Gastrocnemius medialis (tissue), 4 donors: ENCODE results near the gene OSBPL10. TPM values are rescaled to one million over a fixed set of nuclear protein-coding genes. Genes with fewer than 3 reads are reported as not detected.

ENCODE experiments used
- ATAC-seq, 2 donors: fragments of 150-250 bp; one replicate each; pipeline ENCODE4 v1.9.1; 2016
- DNase-seq, 2 donors: peaks; one replicate each; pipeline ENCODE4 v3.0.0-alpha.2; 2019
- H3K27ac ChIP-seq, 4 donors: fragments of 200-600 bp; sonication (generic); 1 replicate in 1 of 4; 2 replicates in 3 of 4; pipeline ENCODE4 v1.5.1; 2016 to 2018; ENCODE audit warnings: mild to moderate bottlenecking in 2 of 4, moderate library complexity in 1 of 4
- H3K27me3 ChIP-seq, 3 donors: fragments of 200-600 bp; sonication (generic) in 2 of 3; 1 replicate in 1 of 3; 2 replicates in 2 of 3; pipeline versions ENCODE4 v1.5.1 to v1.6.0; 2016 to 2019; ENCODE audit warnings: mild to moderate bottlenecking in 1 of 3, moderate library complexity in 1 of 3
- H3K36me3 ChIP-seq, 2 donors: fragments of 200-600 bp; sonication (generic) in 1 of 2; one replicate each; pipeline ENCODE4 v1.5.1; 2017 to 2018
- H3K4me1 ChIP-seq, 2 donors: fragments of 200-600 bp; sonication (generic) in 1 of 2; one replicate each; pipeline ENCODE4 v1.5.1; 2016 to 2017; ENCODE audit warnings: mild to moderate bottlenecking in 2 of 2
- H3K4me3 ChIP-seq, 4 donors: fragments of 200-600 bp; sonication (generic) in 3 of 4; 1 replicate in 1 of 4; 2 replicates in 3 of 4; pipeline ENCODE4 v1.5.1; 2016 to 2019; ENCODE audit warnings: mild to moderate bottlenecking in 2 of 4
- H3K9me3 ChIP-seq, 3 donors: fragments of 200-600 bp; sonication (generic) in 2 of 3; 1 replicate in 1 of 3; 2 replicates in 2 of 3; pipeline ENCODE4 v1.5.1; 2016 to 2019
- POLR2A ChIP-seq, 2 donors: fragments of 450-650 bp; IDR thresholded peaks; one replicate each; pipeline ENCODE4 v1.6.1; 2017; ENCODE audit warnings: antibody characterized with exemption in 2 of 2, mild to moderate bottlenecking in 2 of 2, moderate library complexity in 2 of 2
- in situ Hi-C, 4 donors: fragments of 200-750 bp; cut with MboI; loops; one replicate each; pipeline versions ENCODE4 v1.15.0 to v1.8.0; 2017; ENCODE audit warnings: low sequenced_read_pairs in 4 of 4
- intact Hi-C: fragments of 100-400 bp; cut with DNase I; formaldehyde crosslinking; loops from one replicate; pipeline ENCODE4 v1.15.1; 2023; ENCODE audit warnings: low total_unique reads
- total RNA-seq, 4 donors: library from RNA; depleted of rRNA; stranded (reverse); fragments of >200 nt; gene quantifications; one replicate each; pipeline versions ENCODE4 v1.1.0 to v1.2.3, GENCODE V29; 2016
- TF ChIP-seq, protein P1 (sequence below), 5 experiments: fragments of 450-650 bp in 3 of 5; fragments of 200-600 bp in 2 of 5; sonication (generic) in 2 of 5; IDR thresholded peaks in 4 of 5; conservative IDR thresholded peaks in 1 of 5; 1 replicate in 4 of 5; 2 replicates in 1 of 5; pipeline ENCODE4 v1.5.1; 2016 to 2019; ENCODE audit warnings: antibody characterized with exemption in 5 of 5, mild to moderate bottlenecking in 3 of 5, moderate library complexity in 3 of 5

The OSBPL10 gene
- total RNA-seq, 4 donors from 2014 or later = 1.4 to 7.0 (median 3.8) TPM

DNA sequence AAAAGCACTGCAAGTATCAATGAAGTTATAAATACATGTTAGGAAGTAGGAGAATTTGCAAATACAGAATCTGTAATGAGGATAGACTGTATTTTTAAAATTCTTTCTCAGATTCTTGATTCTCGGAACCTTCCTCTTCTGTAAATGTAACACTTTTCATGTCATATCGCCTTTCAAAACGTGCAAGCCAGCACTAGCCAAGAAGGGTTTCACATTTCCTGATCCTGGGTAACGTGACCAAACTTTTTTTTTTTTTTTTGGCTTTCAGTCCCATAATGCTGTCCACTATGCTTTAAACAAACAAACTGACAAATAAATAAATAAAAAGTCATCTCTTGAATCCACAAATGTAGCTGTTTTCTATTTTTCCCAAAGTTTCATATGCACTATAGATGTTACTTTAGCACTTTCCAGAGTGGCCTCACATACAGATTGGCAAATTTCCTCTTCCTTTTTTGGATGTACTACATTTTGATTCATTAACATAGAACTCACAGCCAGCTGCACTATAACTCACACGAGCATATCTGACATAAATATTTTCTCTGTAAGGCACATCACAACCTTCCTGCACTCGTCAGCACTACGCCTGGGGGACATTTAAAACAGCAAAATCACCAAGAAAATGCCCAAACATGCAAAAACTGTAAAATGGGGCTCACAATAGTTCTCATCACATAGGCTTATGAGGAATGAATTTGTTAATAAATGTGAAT, 208.1 kb downstream of the OSBPL10 start:
- intact Hi-C loops = no loop called here

DNA sequence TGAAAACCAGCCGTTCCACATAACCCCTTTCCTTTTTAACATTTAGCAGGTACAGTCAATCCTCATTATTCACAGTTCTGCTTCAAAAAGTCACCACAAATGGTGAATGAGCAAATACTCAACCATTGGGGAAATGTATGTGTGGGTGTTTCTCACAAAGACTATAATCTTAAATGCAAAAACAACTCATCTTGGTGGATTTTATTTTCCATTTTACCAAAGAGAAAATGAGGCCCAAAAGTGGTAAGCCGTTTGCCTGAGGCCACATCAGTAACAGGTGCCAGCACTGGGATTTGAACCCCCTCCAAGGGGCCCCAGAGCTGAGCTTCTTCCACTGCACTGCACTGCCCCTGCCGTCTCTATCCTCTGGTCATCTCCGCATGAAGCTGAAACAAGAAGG, 208.8 kb downstream of the OSBPL10 start:
- intact Hi-C loops = no loop called here
- Histone ChIP-seq H3K36me3 (no peaks in the 10 kb centered on the region), H3K9me3 (no peaks in the 10 kb centered on the region), H3K27me3 (no peaks in the 10 kb centered on the region), H3K4me1 (no peaks in the 10 kb centered on the region), H3K4me3 (no peak overlapping the region), H3K27ac (no peak overlapping the region)
- DNase-seq (no peak), ATAC-seq (no peak)
- in situ Hi-C loops = loop anchor here in 2 of 4 donors (25.0 kb wide), 2 partner anchors 210 to 985 kb away; no protein-coding TSS in a partner anchor
- TF ChIP-seq POLR2A (IDR thresholded peaks at IDR 0.05) = no peak
- TF ChIP-seq, protein P1, sequence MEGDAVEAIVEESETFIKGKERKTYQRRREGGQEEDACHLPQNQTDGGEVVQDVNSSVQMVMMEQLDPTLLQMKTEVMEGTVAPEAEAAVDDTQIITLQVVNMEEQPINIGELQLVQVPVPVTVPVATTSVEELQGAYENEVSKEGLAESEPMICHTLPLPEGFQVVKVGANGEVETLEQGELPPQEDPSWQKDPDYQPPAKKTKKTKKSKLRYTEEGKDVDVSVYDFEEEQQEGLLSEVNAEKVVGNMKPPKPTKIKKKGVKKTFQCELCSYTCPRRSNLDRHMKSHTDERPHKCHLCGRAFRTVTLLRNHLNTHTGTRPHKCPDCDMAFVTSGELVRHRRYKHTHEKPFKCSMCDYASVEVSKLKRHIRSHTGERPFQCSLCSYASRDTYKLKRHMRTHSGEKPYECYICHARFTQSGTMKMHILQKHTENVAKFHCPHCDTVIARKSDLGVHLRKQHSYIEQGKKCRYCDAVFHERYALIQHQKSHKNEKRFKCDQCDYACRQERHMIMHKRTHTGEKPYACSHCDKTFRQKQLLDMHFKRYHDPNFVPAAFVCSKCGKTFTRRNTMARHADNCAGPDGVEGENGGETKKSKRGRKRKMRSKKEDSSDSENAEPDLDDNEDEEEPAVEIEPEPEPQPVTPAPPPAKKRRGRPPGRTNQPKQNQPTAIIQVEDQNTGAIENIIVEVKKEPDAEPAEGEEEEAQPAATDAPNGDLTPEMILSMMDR (IDR thresholded peaks at IDR 0.05 in 4 of 5, conservative IDR thresholded peaks at IDR 0.05 in 1 of 5) = no peak

More for the DNA sequence above, 208.1 kb downstream of the OSBPL10 start:
- no peaks in the 10 kb centered on the region for H3K4me1 ChIP-seq
- ATAC-seq (no peak), DNase-seq (no peak)
- no peak overlapping the region for H3K27ac ChIP-seq
- H3K36me3 ChIP-seq = no peaks in the 10 kb centered on the region
- H3K9me3 ChIP-seq = no peaks in the 10 kb centered on the region
- no peaks in the 10 kb centered on the region for H3K27me3 ChIP-seq
- TF ChIP-seq, protein P1 (IDR thresholded peaks at IDR 0.05 in 4 of 5, conservative IDR thresholded peaks at IDR 0.05 in 1 of 5) = no peak
- TF ChIP-seq POLR2A (IDR thresholded peaks at IDR 0.05) = no peak
- H3K4me3 ChIP-seq = no peak overlapping the region
- in situ Hi-C loops = loop anchor here in 2 of 4 donors (25.0 kb wide), 2 partner anchors 211 to 986 kb away; no protein-coding TSS in a partner anchor

DNA sequence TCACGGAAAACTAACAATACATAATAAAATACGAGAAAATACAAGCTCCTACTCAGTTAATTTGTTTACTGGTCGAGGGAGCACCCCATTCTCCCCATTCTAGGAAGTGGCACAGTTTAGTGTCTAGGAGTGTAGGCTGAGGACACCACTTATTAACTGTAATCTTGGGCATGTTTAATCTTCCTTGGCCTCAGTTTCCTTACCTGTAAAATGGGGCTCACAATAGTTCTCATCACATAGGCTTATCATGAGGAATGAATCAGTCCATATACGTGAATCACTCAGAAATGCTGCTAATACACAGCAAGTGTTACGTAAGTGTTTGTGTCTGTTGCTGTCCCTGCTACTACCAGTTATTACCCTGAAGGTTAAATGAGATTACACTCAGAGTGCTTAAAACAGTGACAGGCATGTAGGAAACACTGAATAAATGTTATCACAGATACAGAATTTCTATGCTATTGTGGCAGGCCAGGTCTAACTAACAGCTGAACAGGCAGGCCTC, 210.2 kb downstream of the OSBPL10 start:
- intact Hi-C loops = no loop called here
- in situ Hi-C loops = loop anchor here in 2 of 4 donors (25.0 kb wide), 2 partner anchors 209 to 984 kb away; no protein-coding TSS in a partner anchor
- TF ChIP-seq, protein P1 (IDR thresholded peaks at IDR 0.05 in 4 of 5, conservative IDR thresholded peaks at IDR 0.05 in 1 of 5) = no peak
- no peak for TF ChIP-seq POLR2A (IDR thresholded peaks at IDR 0.05)

DNA sequence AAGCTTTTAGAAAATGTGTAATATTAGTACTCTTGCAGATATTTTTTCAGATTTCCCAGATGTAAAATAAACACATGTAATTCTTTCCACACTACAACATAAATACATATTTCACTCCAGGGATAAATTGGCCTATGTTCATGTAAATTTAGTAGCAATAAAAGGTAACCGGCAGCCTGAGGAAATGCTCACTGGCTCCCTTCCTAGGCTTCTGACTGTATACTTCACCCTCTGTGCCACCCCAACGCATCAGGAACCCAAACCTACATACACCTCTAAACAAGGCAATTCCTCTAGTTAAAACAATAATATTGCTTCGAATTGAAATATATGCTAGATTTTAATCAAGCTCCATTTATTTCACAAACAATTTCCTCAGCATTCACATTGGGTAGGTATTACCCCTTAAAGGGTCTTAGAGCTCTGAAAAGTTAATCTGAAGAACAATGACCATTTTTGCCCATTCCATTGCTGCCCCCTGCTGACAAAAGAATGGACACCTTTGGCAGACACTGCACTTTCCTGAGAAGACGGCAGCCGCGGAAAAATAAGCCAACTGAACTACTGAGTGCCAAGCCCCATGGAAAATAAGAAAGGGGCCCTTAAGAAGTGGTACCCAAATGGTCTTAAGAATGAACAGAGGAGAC, 212.5 kb downstream of the OSBPL10 start:
- ATAC-seq (peak; percentile 74 to 90), DNase-seq (peak; percentile 16 to 45)
- Histone ChIP-seq H3K4me1 (no peaks in the 10 kb centered on the region), H3K4me3 (no peak overlapping the region), H3K36me3 (no peaks in the 10 kb centered on the region), H3K9me3 (no peaks in the 10 kb centered on the region), H3K27ac (no peak overlapping the region), H3K27me3 (no peaks in the 10 kb centered on the region)
- no peak for TF ChIP-seq POLR2A (IDR thresholded peaks at IDR 0.05)
- TF ChIP-seq, protein P1 (IDR thresholded peaks at IDR 0.05 in 4 of 5, conservative IDR thresholded peaks at IDR 0.05 in 1 of 5) = peak; percentile 57 to 63 (median 59)
- intact Hi-C loops = loop anchor here (1.0 kb wide), 1 partner anchor 218 kb away; no protein-coding TSS in a partner anchor
- in situ Hi-C loops = loop anchor here in 2 of 4 donors (5.0 to 25.0 kb wide), 3 partner anchors 206 to 981 kb away; no protein-coding TSS in a partner anchor

More for the DNA sequence above, 210.2 kb downstream of the OSBPL10 start:
- no peaks in the 10 kb centered on the region for H3K9me3 ChIP-seq
- DNase-seq (no peak), ATAC-seq (no peak)
- no peak overlapping the region for H3K27ac ChIP-seq
- no peaks in the 10 kb centered on the region for H3K36me3 ChIP-seq
- no peak overlapping the region for H3K4me3 ChIP-seq
- H3K27me3 ChIP-seq = no peaks in the 10 kb centered on the region
- H3K4me1 ChIP-seq = no peaks in the 10 kb centered on the region
